SK-N-MC (cell line): Measurements from ENCODE around the gene HARS1.
A peak's percentile ranks its signal among the peaks of the same experiment; 100 is the strongest.
"Not testable (repeated sequence)": the region's sequence is repeated elsewhere in the genome, so short reads cannot be mapped to it uniquely, and the experiment has no call there.

Source experiments
- DNase-seq: peaks from one replicate; pipeline ENCODE4 v3.0.0-alpha.2; 2011; ENCODE audit warnings: low read depth, low spot score
- H3K27ac ChIP-seq: fragments of 200-600 bp; sonication (generic); 2 replicates; pipeline ENCODE4 v1.5.1; 2016; ENCODE audit warnings: mixed run types
- H3K36me3 ChIP-seq: fragments of 200-600 bp; sonication (generic); 2 replicates; pipeline ENCODE4 v1.6.1; 2017; ENCODE audit warnings: antibody characterized with exemption, low read length, mixed read lengths; ENCODE audit not compliant: insufficient read depth
- H3K4me3 ChIP-seq: fragments of 200-600 bp; sonication (generic); 2 replicates; pipeline ENCODE4 v1.5.1; 2016
- H3K9ac ChIP-seq: fragments of 200-600 bp; sonication (generic); 2 replicates; pipeline ENCODE4 v1.8.0; 2017; ENCODE audit warnings: mixed run types, mixed read lengths; ENCODE audit not compliant: insufficient read length
- H3K9me3 ChIP-seq: fragments of 200-600 bp; sonication (generic); 2 replicates; pipeline ENCODE4 v1.6.1; 2017; ENCODE audit warnings: low read depth, mild to moderate bottlenecking, antibody characterized with exemption, low read length, moderate library complexity, mixed read lengths
- EZH2 ChIP-seq: fragments of 200-600 bp; sonication (generic); IDR thresholded peaks from one replicate; pipeline ENCODE4 v1.6.1; 2017; ENCODE audit warnings: antibody characterized with exemption
- FOXP2 ChIP-seq: optimal IDR thresholded peaks from 2 replicates; pipeline ENCODE3; 2011; ENCODE audit warnings: mild to moderate bottlenecking, moderate library complexity; ENCODE audit not compliant: insufficient read depth; ENCODE audit errors: extremely low read length, control extremely low read depth
- POLR2AphosphoS5 ChIP-seq: IDR thresholded peaks from 2 replicates; pipeline ENCODE4 v1.6.1; 2012; ENCODE audit warnings: mild to moderate bottlenecking, low read depth, low read length, borderline replicate concordance

The HARS1 gene

DNA sequence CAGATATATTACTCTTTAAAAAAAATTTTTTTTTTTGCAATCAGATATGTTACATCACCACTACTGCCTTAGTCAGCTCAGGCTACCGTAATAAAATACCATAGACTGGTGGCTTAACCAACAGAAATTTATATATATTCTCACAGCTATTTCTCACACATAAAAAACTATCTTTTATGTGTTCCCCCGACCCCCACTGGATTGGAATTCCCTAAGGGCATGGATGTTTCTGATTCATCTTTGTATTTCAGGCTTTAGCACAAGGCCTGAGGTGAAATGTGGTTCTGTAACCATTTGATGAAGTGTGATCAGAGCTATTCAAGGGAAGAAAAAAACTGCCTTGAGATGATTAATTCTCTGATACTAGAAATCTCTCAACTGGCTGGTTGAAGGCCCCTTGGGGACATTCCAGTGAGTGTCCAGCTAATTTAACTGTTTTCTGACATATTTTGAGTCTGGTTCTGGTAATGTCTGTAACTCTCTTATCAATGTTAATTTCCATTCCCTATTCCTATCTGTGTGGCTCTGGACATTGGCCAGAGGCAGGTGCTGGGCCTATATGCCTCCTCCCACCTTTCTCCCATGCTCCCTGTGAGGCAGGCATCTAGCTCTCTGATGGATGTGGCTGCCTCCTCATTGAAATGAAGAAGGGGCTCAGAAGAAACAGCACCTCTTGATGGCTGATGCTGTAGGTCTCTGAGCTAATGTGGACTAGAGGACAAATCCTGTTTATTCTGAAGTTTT lies 60.7 kb downstream of the HARS1 start:
- no peak for DNase-seq
- Histone ChIP-seq H3K27ac (peak overlapping the region; percentile 36; the same call in 1 of the 2 replicates), H3K9me3 (no peaks in the 10 kb centered on the region; the same call in 1 of the 2 replicates), H3K9ac (peak overlapping the region; percentile 45), H3K36me3 (no peaks in the 10 kb centered on the region), H3K4me3 (no peak overlapping the region)
- TF ChIP-seq FOXP2 (no peak), POLR2AphosphoS5 (no peak), EZH2 (no peak)

- H3K9ac ChIP-seq, result no peak overlapping the region
- no peak for TF ChIP-seq EZH2
- no peak for TF ChIP-seq FOXP2
- TF ChIP-seq POLR2AphosphoS5, result no peak
- no peaks in the 10 kb centered on the region for H3K36me3 ChIP-seq
- no peaks in the 10 kb centered on the region; the same call in 1 of the 2 replicates for H3K9me3 ChIP-seq
- H3K4me3 ChIP-seq, result no peak overlapping the region
- no peak for DNase-seq
- H3K27ac ChIP-seq, result no peak overlapping the region
Observed at GRCh38 chr5:140628711-140629110, 62.5 kb downstream of the HARS1 start.

- no peak overlapping the region for H3K4me3 ChIP-seq
- TF ChIP-seq EZH2 (no peak), POLR2AphosphoS5 (no peak), FOXP2 (no peak)
- DNase-seq, result no peak
- H3K27ac ChIP-seq, result no peak overlapping the region
- H3K9me3 ChIP-seq, result no peaks in the 10 kb centered on the region; the same call in 1 of the 2 replicates
- H3K9ac ChIP-seq, result no peak overlapping the region
- H3K36me3 ChIP-seq, result no peaks in the 10 kb centered on the region
Observed at GRCh38 chr5:140627972-140628371, 63.2 kb downstream of the HARS1 start.

DNA sequence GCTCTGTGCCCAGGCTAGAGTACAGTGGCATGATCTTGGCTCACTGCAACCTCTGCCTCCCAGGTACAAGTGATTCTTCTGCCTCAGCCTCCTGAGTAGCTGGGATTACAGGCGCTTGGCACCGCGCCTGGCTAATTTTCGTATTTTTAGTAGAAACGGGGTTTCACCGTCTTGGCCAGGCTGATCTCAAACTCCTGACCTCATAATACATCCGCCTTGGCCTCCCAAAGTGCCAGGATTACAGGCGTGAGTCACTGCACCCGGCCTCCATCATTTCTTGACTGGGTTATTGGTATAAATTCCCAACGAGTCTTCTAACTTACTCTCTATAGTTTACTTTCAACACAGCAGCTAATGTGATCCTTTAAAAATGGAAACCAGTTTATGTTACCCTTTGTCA lies 66.3 kb downstream of the HARS1 start:
- H3K9ac ChIP-seq, H3K27ac ChIP-seq, DNase-seq, H3K4me3 ChIP-seq, H3K36me3 ChIP-seq, H3K9me3 ChIP-seq: not testable (repeated sequence)
